GM18858 (cell line): ENCODE data around the gene GPC5.

Experiments used
- ATAC-seq: cut with Tn5 transposase; IDR thresholded peaks from one replicate; pipeline ENCODE4 v1.9.1; 2021; ENCODE audit not compliant: unreplicated experiment

The GPC5 gene

DNA sequence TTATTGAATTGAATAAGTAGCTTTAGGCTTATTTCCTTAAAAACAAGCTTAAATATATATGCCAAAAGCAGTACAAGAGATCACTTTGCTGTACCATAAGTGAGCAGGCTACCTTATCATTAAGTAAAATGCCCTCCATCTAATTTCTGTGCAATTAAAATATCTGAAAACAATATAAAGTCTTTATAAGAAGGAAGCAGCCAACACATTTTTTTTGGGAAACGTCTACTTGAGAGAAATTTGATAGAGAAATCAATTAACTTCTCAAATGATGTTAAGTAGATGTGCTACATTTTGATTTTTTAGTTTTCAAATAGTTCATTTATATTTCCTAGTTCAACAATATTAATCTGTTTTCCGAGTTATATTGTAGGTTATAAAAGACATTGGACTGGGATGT, 52.5 kb downstream of the GPC5 start:
- no peak for ATAC-seq

DNA sequence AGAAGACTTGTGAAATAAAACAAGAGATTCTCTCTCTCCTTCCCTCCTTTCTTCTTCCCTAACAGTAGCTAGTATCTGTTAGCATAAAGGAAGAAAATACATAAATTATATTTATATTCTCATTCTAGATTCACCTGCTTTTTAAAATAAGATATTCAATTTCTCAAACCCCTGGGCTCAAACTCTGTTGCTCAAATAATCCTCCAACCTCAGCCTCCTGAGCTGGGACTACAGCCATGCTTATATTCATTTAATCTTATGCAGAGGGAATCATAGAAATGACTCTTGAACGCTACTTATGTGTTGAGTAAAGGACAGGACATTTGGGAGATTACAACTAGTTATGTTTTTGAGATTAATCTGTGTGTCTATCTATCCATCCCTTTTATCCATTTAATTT, 56.2 kb downstream of the GPC5 start:
- ATAC-seq: no peak

DNA sequence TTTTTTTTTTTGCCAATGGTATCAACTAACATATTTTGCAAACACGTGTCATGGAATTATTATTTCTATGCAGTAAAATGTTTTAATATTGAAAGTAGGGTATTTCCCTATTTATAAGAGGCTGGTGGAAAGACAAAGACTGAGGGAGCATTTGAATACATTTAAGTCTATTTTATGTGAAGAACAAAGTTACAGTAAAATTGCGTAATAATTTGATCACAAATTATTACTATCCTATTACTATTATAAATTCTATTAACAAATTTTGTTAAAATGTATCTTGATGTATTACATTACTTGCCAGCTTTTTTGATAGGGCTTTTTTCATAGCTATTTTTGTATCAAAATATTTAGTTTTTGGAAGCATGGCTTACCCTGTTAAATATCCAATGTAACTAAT, 58.4 kb downstream of the GPC5 start:
- no peak for ATAC-seq

DNA sequence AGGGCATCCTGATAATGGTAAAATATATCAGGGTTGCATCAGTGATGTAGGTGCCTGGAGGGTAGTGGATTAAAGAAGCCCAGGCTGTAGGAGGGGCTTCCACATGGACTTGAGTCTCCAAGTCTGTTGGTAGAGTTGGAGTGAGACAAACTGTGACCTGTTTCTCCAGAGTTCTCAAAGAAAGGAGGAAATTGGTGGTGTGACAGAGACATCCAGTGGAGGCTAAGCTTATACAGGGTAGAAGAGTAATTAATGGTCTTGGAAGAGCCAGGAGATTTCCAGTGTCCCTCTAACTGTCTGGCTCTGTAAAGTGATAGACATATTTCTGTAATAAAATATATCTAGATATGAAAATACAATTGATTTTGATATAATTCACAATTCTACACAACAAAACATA, 61.1 kb downstream of the GPC5 start:
- no peak for ATAC-seq

DNA sequence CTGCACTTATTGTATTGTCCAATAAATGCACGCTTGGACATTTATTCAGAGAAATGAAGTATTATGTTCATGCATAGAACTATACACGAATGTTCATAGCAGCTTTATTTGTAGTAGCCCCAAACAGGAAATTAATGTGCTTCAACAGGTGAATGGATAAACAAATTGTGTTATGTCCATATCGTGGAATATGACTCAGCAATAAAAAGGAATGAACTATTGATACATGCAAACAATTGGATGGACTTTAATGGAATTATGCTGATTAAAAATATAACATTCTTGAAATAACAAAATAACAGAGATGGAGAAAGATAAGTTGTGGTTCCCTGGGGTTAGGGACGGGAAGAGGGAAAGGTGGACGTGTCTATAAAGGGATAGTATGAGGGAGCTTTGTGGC, 65.9 kb downstream of the GPC5 start:
- ATAC-seq: no peak

DNA sequence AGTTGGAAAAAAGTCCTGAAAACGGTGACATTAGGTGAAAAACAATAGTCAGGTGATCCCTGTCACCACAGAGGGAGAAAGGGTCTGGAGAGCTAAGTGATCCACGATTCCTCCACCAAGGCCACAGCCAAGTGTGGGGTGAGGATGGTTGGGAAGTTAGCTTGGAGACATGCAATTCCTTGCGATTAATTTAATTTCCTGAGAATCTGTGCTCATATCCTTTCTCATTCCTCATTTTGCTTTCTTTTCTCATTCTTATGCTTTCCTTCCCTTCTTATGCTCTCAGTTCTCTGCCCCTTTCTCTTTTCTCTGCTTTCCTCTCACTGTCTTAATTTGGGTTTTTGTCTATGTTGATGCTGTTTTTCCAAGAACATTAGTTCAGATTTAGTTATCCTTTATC, 68.8 kb downstream of the GPC5 start:
- ATAC-seq: no peak

DNA sequence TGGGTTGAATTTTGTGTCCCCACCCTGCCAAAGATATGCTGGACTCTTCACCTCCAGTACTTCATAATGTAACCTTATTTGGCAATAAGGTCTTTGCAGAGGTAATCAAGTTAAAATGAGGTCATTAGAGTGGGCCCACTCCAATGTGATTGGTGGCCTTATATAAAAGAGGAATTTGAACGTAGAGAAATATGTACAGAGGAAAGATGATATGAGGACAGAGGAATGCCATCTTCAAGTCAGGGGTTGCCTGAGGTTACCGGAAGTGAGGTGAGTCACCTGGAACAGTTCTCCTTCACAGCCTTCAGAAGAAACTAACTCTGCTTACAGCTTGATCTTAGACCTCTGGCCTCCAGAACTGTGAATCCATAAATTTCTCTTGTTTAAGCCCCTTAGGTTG, 69.9 kb downstream of the GPC5 start:
- ATAC-seq: no peak

DNA sequence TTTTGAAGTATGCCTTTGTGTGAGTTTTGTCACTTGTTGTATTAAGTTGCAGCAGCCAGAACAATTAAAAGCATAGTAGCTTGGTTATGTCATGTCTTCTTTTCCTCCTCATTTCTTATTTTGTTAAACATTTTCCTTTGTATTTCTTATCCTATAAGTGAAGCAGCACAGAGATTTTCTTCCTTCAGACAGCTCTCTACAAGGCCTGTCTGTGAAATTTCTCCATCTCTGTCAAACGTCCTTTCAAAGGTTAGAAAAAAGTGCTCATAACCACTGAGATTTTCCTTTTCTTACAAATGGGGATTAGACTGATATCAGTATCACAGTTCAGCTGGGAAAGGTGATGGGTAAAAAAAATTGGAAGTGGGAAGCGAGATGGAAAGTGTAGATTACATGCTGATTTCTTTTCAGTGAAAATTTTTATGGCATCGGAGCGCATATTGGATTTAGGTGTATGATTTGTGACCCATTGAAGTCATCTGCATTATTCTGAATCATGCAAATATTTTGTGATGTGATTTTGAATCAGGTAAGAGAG, 71.7 kb downstream of the GPC5 start:
- ATAC-seq: no peak

DNA sequence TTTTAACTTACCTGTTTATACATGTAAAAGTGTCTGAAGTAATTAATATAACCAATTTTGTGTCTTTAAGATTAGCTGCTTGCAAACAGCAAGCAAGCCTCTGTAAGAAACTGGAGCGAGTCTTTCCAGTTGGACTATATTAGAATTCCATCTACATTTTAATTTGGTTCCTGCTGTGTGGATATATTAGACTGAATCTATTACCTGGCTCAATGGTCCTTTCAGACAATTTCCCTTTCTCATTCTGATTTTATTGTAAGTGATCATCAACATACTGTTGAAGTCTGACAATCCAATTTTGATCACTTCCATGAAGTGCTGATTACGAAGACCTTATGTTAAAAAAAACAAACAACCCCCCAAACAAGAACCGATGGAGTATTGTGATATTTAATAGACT, 72.3 kb downstream of the GPC5 start:
- no peak for ATAC-seq

DNA sequence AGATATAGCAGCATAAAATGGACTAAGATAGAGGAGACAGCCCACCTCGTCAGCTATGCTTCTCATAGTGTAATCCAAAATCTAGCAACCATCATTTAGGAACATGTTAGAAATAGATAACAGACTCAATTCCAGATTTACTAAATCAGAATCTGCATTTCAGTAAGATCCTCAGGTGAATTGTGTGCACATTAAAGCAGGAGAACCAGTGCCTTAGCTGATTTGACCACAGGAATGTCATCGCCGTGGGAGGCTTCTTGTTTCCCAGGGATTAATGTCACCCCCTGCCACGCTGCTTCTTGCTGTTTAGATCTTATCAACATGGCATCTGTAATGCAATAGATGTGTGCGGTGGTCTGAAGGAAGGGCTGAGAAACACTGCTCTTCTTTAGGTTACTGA, 84.0 kb downstream of the GPC5 start:
- no peak for ATAC-seq

DNA sequence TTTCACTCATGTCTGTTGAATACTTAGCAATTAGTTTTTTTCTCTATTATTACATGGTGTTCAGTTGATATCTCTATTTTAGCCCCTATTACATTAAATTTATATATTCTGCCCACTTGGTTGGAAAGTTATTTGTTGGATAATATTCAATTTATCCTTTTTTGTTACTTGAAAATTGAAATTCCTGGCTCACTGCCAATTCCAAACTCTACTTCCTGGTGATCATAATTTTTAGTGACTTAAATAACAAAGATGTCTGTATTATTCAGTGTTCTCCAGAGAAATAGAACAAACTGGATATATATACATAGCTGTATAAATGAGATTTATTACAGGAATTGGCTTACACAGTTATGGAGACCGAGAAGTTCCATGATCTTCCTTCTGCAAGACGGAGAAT, 93.6 kb downstream of the GPC5 start:
- no peak for ATAC-seq

DNA sequence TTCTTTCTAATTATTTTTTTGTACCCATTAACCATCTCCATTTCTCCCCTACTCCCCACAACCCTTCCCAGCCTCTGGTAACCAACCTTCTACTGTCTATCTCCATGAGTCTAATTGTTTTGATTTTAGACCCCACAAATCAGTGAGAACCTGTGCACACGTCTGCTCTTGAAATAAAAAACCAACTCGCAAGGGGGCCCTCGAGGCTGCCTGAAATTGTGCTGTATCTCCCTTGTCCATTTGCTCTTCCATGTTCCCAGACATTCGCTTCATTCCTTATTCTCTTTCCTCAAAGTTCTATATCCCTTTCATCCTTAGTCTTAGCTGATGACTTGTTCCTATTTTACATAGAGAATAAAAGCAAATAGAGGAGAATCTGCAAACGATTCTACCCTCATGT, 95.0 kb downstream of the GPC5 start:
- ATAC-seq: no peak

DNA sequence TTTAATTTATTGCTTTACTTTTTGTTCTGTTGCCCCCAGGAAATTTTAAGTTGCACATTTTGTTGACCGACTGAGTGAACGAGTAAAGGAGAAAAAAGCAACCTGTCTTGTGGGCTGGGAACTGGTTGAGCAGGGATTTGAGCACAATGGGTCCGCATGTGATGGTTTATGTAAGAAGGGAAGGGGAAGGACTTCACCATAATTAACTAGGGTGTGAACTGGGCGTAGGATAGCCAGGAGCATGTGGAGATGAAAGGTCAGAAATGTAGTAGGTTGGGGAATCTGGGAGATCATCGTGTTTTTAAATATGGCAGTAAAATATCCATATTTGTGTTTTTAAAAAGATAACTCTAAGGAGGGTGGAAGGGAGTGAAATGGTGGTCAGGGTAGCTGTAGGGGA, 99.9 kb downstream of the GPC5 start:
- ATAC-seq: no peak

DNA sequence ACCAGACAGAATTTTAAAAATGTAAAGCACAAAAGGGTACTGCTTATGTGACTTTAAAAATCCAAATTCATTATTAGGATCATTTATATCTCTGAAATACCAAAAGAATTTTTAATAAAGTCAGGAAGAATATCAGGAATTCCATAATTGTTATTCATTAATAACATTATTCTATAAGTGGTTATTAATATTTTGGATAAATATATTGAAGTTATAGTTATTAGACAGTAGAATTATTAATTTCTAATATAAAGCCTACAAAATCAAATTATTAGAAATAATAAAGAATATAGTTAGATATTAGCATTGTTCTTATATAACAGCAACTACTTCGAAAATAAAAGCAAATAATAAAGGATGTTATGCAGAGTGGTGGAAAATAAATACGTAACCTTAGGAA, 105.8 kb downstream of the GPC5 start:
- no peak for ATAC-seq

DNA sequence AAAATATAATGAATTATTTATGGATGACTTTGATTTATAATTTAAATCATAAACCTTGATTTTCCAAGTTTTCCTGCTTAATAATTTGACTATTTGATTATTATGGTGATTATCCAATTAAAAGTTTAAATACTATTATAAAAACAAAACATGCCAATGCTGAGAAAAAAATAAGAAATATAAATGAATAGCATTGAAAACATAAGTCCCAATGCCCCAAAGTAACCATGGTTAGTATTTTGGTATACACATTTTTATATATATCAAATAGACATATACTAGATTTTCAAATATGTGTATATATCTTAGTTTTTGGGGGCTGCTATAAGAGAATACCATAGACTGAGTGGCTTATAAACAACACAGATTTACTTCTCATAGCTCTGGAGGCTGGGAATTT, 108.3 kb downstream of the GPC5 start:
- no peak for ATAC-seq

DNA sequence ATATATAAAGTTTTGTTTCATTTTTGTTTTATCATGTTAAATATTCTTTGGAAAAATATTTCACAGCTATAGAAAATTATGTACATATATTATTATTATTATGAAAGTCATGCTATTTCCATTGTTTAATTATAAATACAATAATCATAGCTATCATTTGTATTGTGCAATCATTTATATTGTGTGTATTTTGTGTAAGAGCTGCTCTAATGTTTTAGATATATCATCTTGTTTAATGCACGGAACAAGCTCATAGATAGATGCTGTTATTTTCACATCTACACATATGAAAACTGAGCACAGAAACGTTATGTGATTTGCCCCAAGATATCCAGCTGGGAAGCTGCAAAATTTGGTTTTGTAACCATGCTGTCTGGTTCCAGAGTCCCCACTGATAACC, 111.6 kb downstream of the GPC5 start:
- ATAC-seq: no peak

DNA sequence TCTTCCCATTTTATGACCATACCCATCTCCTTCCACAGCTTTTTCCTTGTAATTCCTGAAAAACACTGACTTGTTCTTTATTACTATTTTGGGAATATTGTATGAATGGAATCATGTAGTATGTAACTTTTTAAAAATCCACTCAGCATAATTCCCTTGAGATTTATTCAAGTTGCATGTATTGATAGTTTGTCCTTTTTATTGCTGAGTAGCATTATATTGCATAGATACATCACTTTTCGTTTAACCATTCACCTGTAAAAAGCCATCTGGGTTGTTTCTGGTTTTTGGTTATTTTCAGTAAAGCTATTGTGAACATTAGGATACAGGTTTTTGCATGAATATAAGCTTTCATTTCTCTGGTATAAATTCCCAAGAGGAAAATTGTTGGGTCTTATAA, 115.4 kb downstream of the GPC5 start:
- no peak for ATAC-seq

DNA sequence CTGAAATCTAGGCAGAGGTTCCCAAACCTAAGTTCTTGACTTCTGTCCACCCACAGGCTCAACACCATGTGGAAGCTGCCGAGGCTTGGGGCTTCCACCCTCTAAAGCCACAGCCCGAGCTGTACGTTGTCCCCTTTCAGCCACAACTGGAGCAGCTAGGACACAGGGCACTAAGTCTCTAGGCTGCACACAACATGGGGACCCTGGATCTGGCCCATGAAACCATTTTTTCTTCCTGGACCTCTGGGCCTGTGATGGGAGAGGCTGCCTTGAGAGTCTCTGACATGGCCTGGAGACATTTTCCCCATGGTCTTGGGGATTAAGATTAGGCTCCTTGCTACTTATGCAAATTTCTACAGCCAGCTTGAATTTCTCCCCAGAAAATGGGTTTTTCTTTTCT, 118.4 kb downstream of the GPC5 start:
- ATAC-seq: no peak

DNA sequence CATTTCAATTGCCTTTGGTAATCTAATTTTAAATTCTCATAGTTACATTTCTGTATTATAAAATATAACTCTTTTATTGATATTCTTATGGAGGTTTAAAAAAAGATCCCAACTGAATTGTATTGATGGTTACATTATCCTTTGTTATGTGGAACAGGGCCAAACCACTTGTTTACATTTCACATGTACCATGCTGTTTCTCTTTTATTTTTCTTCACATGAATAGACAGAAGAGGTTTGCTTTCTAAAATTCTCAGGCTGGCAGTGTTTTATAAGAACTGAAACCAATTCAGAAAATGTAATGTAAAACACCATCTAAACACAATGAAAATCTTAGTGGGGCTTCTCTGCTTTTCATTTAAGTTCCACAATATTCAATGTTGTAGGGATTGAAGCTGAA, 122.5 kb downstream of the GPC5 start:
- ATAC-seq: no peak

DNA sequence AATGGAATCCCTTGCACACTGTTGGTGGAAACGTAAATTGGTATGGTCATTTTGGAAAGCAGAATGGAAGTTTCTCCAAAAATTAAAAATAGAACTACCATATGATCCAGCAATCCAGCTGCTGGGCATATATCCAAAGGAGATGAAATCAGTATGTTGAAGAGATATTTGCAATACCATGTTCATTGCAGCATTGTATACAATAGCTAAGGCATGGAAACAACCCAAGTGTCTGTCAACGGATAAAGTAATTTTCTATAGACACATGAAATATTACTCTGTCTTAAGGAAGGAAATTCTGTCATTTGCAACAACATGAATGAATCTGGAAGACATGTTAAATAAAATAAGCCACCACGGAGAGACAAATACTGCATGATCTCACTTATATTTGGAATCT, 124.7 kb downstream of the GPC5 start:
- no peak for ATAC-seq

DNA sequence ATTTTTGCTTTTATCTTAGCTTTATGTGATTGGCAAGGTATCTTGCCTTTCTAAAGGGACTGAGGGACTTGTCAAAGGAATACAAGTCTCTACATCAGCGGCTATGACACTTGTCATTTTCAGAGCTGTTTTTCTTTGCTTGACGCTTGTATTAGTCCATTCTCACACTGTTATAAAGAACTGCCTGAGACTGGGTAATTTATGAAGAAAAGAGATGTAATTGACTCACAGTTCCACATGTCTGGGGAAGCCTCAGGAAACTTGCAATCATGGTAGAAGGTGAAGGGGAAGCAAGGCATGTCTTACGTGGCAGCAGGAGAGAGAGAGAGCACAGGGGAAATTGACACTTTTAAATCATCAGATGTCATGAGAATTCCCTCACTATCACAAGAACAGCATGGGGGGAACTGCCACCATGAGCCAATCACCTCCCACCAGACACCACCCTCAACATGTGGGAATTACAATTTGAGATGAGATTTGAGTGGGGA, 128.2 kb downstream of the GPC5 start:
- ATAC-seq: no peak

DNA sequence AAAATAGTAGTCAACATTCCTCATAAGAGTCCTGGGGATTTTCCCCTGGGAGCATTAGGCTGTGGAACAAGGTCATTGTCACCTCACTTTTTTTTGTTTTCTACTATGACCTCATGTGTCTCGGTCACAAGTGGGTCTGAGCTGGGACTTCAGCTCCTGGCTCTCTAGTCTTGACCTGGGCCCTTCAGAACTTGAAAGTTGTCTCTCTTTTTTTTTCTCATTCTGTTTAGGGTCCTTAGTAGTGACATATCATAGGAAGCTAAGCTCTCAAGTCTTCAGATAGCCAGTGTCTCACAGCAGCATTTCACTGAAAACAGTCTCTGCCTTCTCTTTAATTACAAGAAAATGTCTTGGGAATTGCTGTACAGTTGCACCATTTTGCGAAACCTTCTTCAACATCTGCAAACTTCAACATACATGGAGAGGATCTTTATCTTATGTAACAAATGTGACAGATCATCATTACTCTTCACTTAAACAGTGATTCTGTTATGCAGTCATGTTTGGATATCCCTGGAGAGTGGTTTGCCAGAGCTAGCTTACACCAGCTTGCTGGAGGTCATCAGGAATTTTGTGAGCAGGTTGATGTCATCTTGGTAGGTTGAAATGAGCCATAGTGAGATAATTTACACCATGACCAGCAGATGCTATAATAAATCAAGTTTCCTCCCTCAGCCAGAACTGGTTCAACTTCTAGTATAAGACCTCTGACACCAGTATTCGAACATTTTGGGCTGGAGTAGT, 131.5 kb downstream of the GPC5 start:
- ATAC-seq: no peak

DNA sequence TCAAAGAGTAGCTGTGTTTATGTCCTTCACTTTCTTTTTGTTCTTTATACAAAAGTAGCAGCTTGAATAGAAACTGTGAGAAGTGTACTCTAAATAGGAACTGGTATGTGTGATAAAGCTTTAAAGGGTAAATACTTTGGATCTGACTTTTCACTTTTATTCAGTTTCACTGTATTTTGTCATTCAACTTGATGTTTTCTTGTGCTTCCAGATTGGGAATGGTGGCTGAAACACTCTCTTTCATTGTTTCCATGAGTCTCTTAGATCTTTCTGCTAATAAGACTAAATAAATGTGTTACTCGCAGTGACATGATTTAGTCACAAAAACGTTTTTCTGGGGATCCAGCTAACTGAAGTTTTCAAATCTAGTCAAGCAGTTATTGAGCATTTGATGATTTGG, 133.2 kb downstream of the GPC5 start:
- no peak for ATAC-seq
